ENCODE measurements around the gene HS1BP3.

The HS1BP3 gene

DNA sequence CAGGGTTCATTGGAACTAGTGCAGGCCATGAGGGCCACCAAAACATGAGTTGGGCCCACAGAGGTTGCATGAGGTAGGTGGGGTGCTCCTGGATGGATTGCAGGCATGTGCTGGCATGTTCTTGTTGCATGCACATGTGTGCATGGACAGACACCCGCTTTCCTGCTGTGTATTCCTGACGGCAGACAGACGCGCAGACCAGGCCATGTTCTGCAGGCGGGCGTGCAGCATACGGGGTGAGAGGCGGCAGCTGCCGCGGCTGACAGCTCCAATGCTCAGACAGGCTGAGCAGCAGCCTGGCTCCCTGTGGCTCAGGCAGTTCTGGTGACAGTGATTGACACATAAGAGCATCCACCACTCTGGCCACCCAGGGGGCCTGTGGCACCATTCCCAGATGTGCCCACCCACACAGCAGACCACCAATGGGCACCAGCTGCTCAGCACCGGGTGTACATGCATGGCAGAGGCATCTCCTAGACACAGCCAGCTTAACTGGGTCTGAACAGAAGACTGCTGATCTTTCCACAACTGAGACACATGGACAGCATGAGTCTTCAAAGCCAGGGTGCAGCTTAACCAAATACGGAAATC is 21.2 kb downstream of the HS1BP3 start:
- DNase-seq (ENCODE audit: low read depth) = no peak

DNA sequence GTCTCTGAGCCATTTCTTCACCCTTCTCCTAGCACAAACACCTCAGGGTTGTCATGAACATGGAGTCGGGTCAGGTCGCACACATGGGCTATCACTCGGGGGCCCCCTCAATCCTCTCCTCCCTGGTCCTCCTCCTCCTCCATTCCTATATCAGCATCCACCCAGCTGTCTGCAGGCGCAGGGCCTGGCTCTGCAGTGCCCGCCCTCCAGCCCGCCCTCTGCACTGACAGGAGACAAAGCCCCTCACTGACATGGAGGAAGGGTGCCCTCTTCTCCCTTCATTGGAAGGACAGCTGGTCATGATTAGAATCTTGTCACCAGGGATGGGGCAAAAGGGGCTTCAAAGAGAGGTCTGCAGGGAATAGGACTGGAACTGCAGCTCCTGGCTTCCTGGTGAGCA is 21.7 kb downstream of the HS1BP3 start:
- no peak for DNase-seq (ENCODE audit: low read depth)

DNA sequence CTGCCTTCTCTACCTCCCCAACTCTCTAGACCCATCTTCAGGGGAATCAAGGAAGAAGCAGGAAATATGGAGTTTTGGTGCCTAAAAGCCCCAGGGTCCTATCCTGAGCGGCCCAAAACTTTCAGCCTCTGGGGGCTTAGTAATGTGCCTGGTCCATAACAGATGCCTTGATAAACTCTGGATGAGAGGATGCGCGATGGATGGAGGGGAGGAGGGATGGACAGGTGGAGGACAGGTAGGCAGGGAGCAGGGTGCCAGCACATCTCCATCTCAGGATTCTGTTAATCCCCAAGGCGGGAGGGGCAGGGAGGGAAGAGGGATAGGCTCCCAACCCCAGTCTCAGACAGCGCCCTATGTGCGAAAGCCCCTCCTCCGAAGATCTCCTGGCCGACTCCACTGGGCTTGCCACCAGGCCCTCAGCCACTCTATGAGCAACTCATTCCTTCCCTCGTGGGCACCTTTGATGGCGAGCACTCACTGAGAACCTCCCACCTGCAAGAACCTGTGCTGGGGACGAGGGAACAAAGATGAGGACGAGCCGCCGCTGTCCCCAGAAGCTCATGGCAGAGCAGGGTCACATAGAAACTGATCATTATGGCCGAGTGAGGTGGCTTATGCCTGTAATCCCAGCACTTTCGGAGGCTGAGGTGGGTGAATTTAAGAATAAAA is 23.1 kb downstream of the HS1BP3 start:
- DNase-seq (ENCODE audit: low read depth) = no peak

GRCh38 chr2:20626698-20627513 is 24.0 kb downstream of the HS1BP3 start:
- DNase-seq (ENCODE audit: low read depth) = no peak

GRCh38 chr2:20626392-20626697 is 24.6 kb downstream of the HS1BP3 start:
- DNase-seq (ENCODE audit: low read depth) = no peak

DNA sequence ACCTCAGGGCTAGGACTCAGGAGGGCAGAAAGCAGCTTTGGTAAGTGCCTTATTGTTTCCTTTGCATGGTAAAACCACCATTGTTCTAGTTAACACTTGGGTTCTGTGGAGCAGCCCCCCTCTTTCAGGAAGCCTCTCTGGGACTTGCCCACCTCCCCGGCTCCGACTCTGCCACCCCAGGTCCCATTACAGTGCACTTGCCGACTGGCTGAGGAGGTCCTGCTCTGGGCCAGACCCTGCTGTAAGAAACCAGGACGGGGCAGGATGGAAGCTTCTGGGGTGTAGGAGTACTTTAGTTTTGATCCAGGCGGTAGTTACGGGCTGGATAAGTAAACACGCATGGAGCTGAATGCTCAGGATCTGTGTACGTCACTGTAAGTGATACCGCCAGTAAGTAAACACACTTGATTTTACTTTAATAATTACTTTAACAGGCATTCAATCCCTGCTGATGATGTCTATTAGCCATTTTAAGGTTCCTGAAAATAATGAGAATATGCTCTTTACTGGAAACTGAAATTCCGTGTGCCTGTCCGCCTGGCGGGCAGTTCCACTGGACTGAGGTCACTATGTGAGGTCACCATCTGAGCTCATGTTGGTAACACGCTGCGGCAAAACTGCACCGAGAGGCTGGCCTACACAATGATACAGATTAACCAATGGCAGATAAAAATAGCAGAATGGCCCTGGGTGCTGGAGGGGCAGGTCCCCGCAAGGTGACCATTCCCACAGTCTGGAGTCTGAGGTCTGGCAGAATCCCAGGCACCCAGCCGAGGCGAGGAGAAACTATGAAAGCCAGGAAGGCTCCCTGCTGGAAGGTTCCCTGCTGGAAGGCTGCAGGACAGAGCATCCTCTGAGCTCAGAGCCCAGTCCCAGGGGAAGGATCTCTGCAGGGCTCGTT is 25.2 kb downstream of the HS1BP3 start:
- no peak for DNase-seq (ENCODE audit: low read depth)

DNA sequence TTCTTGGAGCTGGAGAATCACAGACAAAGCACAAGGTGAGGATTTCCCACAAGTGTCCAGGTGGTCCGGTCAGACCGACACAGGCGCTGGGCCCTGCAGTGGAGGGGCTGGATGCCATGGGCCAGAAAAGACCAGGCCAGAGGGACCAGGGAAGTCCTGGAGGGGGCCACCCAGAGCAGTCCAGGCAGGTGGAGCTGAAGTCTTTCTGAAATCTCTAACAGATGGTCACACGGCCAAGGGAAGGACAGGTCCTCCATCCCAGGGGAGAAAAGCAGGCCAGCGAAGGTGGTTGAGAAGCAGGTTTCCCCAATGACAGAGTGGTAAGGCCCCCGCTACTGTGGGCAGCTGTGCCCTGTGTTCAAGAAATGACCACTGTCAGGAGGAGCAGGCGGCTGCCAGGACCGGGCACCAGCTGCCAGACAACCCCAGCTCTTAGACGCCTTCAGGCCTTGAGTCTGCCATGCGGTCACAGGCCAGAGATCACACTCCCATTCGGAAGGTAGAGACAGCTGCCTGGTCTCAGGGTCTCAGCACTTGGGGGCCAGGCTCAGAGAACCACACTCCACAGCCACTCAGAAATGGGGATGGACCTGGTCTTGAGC is 25.9 kb downstream of the HS1BP3 start:
- no peak for DNase-seq (ENCODE audit: low read depth)

GRCh38 chr2:20624156-20624883 is 26.6 kb downstream of the HS1BP3 start:
- DNase-seq (ENCODE audit: low read depth) = no peak

DNA sequence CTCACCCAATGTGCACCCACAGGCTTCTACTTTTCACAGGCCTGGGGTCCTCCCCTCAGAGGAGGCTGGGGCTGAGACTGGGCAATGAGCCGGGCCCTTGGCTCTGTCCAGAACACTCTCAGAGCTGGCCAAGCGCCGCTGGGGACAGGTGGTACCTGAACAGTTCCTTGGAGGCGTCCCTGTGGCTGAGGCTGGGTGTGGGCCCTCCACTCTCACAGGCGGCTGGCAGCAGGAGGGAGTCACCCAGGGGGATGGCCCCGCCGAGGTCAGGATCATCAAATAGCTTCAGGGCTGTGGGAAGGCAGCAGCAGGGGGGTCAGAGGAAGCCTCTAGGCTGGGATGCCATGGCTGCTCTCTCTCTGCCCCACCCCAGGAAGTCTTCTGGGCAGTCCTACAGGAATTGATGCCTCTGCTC is 27.1 kb downstream of the HS1BP3 start:
- no peak for DNase-seq (ENCODE audit: low read depth)

DNA sequence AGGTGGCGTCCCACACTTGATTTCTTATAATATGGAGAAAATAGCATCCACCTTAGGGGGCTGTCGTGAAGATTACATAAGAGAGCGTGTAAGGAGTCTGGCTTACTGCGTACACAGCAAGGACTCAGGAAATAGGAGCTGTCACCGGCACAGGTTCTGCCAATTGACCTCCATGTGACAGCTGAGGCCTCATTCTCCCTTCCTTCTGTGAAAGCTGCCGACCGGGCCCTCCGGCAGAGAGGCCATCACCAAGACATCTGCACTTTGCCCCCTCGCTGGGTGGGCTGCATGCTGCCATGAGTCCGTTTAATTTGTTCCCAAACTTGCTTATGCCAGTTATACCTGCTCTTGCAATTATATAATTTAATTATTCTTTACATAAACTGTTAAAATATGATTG is 27.7 kb downstream of the HS1BP3 start:
- no peak for DNase-seq (ENCODE audit: low read depth)

GRCh38 chr2:20622731-20623130 is 28.2 kb downstream of the HS1BP3 start:
- no peak for DNase-seq (ENCODE audit: low read depth)

GRCh38 chr2:20622296-20622686 is 28.6 kb downstream of the HS1BP3 start:
- DNase-seq (ENCODE audit: low read depth) = no peak

GRCh38 chr2:20621366-20622295 is 29.3 kb downstream of the HS1BP3 start:
- no peak for DNase-seq (ENCODE audit: low read depth)

DNA sequence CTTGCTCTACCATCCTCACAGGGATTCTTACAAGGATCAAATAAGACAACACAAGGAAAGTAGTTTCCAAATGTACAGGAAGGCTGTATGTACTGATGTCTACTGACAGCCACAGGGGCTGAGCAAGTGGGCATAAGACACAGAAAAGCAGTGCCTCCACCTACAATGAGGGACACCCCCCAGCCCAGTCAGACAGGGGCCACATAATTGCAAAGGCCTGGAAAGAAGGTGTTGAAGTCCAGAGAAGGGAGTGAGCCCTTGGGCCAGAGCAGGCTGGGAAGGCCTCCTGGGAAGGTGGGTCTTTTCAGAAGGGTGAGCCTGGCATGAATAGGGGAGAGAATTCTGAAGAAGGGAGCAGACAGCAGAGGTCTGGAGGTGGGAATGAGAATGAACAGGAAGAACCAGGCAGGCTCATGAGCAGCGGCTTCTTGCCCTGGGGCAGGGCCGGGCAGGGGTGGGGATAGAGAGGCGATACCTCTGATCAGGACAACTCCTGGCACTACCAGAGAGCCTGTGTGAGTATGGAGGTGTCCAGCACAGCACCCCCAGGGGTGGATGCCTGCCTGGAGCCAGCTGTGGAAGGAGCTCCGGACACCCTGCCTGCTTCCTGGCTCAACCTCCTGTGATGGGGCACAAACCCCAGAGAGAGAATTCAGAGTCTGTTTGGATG is 30.1 kb downstream of the HS1BP3 start:
- DNase-seq (ENCODE audit: low read depth) = no peak

GRCh38 chr2:20620271-20620681 is 30.6 kb downstream of the HS1BP3 start:
- DNase-seq (ENCODE audit: low read depth) = no peak

DNA sequence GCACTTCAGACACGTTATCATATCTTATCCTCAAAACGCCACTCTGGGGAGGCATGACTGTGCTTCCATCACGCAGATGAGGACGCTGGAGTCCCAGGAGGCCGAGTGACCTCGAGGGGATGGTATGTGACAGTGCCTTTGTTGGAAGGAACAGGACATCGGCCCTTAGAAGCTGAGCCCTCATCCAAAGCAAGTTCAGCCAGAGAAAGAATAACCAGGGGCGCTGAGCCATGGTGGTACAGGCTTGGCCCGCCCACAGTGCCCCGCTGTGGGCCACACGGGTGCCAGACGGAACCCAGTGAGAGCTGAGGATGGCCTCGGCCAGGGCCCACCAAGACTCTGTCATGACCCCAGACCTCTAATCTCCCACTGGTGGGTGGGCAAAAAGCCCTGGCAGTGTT is 31.3 kb downstream of the HS1BP3 start:
- DNase-seq (ENCODE audit: low read depth) = no peak

GRCh38 chr2:20618886-20619521 is 31.9 kb downstream of the HS1BP3 start:
- DNase-seq (ENCODE audit: low read depth) = no peak

DNA sequence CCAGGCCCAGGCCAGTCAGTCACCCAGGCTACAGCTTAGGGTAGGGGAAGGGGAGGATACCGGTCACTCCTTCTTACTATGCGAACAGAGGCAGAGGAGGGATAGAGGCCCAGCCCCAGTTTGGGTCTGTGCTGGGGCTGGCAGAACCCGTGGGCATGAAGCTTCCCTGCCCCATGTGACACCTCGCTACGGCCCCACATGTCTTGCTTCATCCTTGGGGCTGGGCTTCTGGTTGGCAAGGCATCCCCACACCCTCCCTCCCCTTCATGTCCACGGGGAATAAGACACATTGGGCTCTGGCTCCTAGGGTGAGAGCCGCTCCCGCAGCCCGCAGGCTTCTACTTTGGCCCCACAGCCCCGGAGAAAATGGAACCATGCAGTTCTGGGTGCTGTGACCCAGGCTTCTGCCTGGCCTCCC is 32.4 kb downstream of the HS1BP3 start:
- no peak for DNase-seq (ENCODE audit: low read depth)

DNA sequence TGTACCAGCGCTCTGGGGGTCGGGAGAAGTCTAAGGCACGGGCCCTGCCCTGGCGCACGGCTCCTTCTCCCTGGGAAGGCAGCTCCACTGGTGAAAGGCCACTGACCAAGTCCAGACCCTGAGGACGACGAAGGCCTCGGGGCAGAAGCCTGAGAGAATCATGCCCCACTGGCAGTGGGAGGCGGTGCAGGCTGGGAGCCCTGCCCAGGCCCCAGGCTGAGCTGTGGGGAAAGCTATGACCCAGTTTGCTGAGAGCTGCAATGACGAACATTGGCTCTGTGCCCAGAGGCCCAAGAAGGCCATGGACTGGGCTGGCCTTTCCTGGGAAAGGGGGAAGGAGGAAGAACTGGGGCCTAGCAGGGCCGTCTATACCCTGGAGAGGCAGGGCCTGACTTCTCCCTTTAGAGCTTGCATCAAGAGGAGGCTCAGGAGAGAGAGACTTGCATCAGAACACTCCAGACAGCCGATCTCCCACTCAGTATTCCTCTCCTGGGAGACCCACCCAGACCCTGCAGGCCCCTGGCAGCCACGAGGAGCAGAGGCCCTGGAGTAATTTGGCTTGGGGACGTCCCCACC is 32.9 kb downstream of the HS1BP3 start:
- peak; percentile 99 for DNase-seq (ENCODE audit: low read depth)

Data from GM04504 (cell line).